ENCODE results near the gene HTR3D.

GRCh38 chr3:184031187-184031792, at the start of gene HTR3D:
- TF ChIP-seq CTCF (conservative IDR thresholded peaks at IDR 0.05; ENCODE audit: low read depth, low read length) (no peak), RAD21 (IDR thresholded peaks at IDR 0.05; ENCODE audit: low read length) (no peak), POLR2A (IDR thresholded peaks at IDR 0.05; ENCODE audit: low read depth, low read length) (no peak), RFX5 (IDR thresholded peaks at IDR 0.05; ENCODE audit: low read depth, low read length) (no peak), SMC3 (IDR thresholded peaks at IDR 0.05; ENCODE audit: low read depth, low read length) (no peak), RCOR1 (IDR thresholded peaks at IDR 0.05; ENCODE audit: insufficient replicate concordance, low read length) (no peak)
